Measurements from ENCODE around the gene LRRC14B.

GRCh38 chr5:160173-160510 lies 31.2 kb upstream of the LRRC14B start:
- TF ChIP-seq CTCF (IDR thresholded peaks at IDR 0.05): no peak
- TF ChIP-seq POLR2A (IDR thresholded peaks at IDR 0.05): no peak

Measured in body of pancreas (tissue), 4 donors.